Neural cell (in vitro differentiated cells): ENCODE results near the gene ENG. TPM values are rescaled to one million over a fixed set of nuclear protein-coding genes. Genes with fewer than 3 reads are reported as not detected.

Source experiments
- H2AFZ ChIP-seq: fragments of 200-600, 300-800 bp; sonication (generic), shearing (Covaris generic); 2 replicates; pipeline ENCODE4 v1.6.0; 2014; ENCODE audit warnings: low read depth, mild to moderate bottlenecking, antibody characterized with exemption, low read length, moderate library complexity
- H3F3A ChIP-seq: fragments of 200-600 bp; shearing (Covaris generic); 2 replicates; pipeline ENCODE4 v1.6.1; 2016; ENCODE audit warnings: mild to moderate bottlenecking, moderate library complexity, mixed read lengths, antibody characterized with exemption, low read length; ENCODE audit not compliant: insufficient read depth, poor library complexity, severe bottlenecking
- H3K27ac ChIP-seq: fragments of 200-600, 300-800 bp; sonication (generic), shearing (Covaris generic); 2 replicates; pipeline ENCODE4 v1.5.1; 2014; ENCODE audit warnings: mild to moderate bottlenecking, low read length, moderate library complexity
- H3K27me3 ChIP-seq: fragments of 300-800, 200-600 bp; sonication (generic), shearing (Covaris generic); 2 replicates; pipeline ENCODE4 v1.6.0; 2014; ENCODE audit warnings: mild to moderate bottlenecking, low read depth, low read length, moderate library complexity; ENCODE audit not compliant: insufficient read depth
- H3K36me3 ChIP-seq: fragments of 300-800, 200-600 bp; sonication (generic), shearing (Covaris generic); 2 replicates; pipeline ENCODE4 v1.5.1; 2014; ENCODE audit warnings: mild to moderate bottlenecking, antibody characterized with exemption, low read length, moderate library complexity; ENCODE audit not compliant: insufficient read depth
- H3K4me2 ChIP-seq: fragments of 300-800, 200-600 bp; sonication (generic), shearing (Covaris generic); 2 replicates; pipeline ENCODE4 v1.6.0; 2014; ENCODE audit warnings: mild to moderate bottlenecking, low read length
- H3K4me3 ChIP-seq: fragments of 300-800, 200-600 bp; sonication (generic), shearing (Covaris generic); 2 replicates; pipeline ENCODE4 v1.5.1; 2014; ENCODE audit warnings: mild to moderate bottlenecking, low read length, moderate library complexity
- H3K79me2 ChIP-seq: fragments of 200-600 bp; shearing (Covaris generic); replicated peaks from 2 replicates; pipeline ENCODE4 v1.6.0; 2014; ENCODE audit warnings: mild to moderate bottlenecking, low read length, moderate library complexity; ENCODE audit not compliant: insufficient read depth
- H3K9ac ChIP-seq: fragments of 300-800, 200-600 bp; sonication (generic), shearing (Covaris generic); 2 replicates; pipeline ENCODE4 v1.6.1; 2016; ENCODE audit warnings: mild to moderate bottlenecking, low read length, mixed read lengths
- H3K9me2 ChIP-seq: fragments of 200-600 bp; shearing (Covaris generic); 2 replicates; pipeline ENCODE4 v1.6.1; 2016; ENCODE audit warnings: mild to moderate bottlenecking, low read length, mixed read lengths; ENCODE audit not compliant: insufficient read depth
- H3K9me3 ChIP-seq: fragments of 200-600, 300-800 bp; sonication (generic), shearing (Covaris generic); 2 replicates; pipeline ENCODE4 v1.6.1; 2016; ENCODE audit warnings: mild to moderate bottlenecking, mixed run types, low read length, moderate library complexity, mixed read lengths
- H4K20me1 ChIP-seq: fragments of 200-600 bp; shearing (Covaris generic); 2 replicates; pipeline ENCODE4 v1.6.1; 2016; ENCODE audit warnings: mild to moderate bottlenecking, mixed run types; ENCODE audit not compliant: insufficient read depth
- CTCF ChIP-seq: fragments of 450-650 bp; IDR thresholded peaks from 2 replicates; pipeline ENCODE4 v1.5.1; 2014; ENCODE audit warnings: antibody characterized with exemption, mild to moderate bottlenecking, moderate library complexity; ENCODE audit not compliant: poor library complexity, severe bottlenecking
- EP300 ChIP-seq: fragments of 450-650 bp; conservative IDR thresholded peaks from 2 replicates; pipeline ENCODE4 v1.6.1; 2014; ENCODE audit warnings: antibody characterized with exemption, mild to moderate bottlenecking, moderate library complexity; ENCODE audit not compliant: poor library complexity, severe bottlenecking
- EZH2 ChIP-seq: fragments of 200-600, 300-800 bp; shearing (Covaris generic), sonication (generic); IDR thresholded peaks from 2 replicates; pipeline ENCODE4 v1.6.1; 2014; ENCODE audit warnings: antibody characterized with exemption, low read length, borderline replicate concordance, mild to moderate bottlenecking; ENCODE audit not compliant: insufficient read depth, poor library complexity, severe bottlenecking
- MXI1 ChIP-seq: fragments of 450-650 bp; conservative IDR thresholded peaks from 2 replicates; pipeline ENCODE4 v1.6.1; 2014; ENCODE audit warnings: antibody characterized with exemption, mild to moderate bottlenecking; ENCODE audit not compliant: poor library complexity, severe bottlenecking
- POLR2AphosphoS5 ChIP-seq: IDR thresholded peaks from 2 replicates; pipeline ENCODE4 v1.6.1; 2012
- RAD21 ChIP-seq: fragments of 450-650 bp; conservative IDR thresholded peaks from 2 replicates; pipeline ENCODE4 v1.6.1; 2014; ENCODE audit warnings: antibody characterized with exemption, mild to moderate bottlenecking, moderate library complexity
- SMC3 ChIP-seq: fragments of 450-650 bp; conservative IDR thresholded peaks from 2 replicates; pipeline ENCODE4 v1.6.1; 2014; ENCODE audit warnings: antibody characterized with exemption, mild to moderate bottlenecking, moderate library complexity; ENCODE audit not compliant: poor library complexity
- TAF1 ChIP-seq: IDR thresholded peaks from 2 replicates; pipeline ENCODE4 v1.6.1; 2012; ENCODE audit warnings: low read depth
- polyA plus RNA-seq: library from polyadenylated mRNA; depleted of rRNA; stranded (reverse); fragments of >200 nt; gene quantifications from 2 replicates; pipeline ENCODE4 v1.2.3, GENCODE V29; 2014
- TF ChIP-seq, protein P1 (sequence below): IDR thresholded peaks from 2 replicates; pipeline ENCODE4 v1.6.1; 2012; ENCODE audit warnings: borderline replicate concordance

Gene ENG
- polyA plus RNA-seq, 1 donor from 2014 or later: not detected

DNA sequence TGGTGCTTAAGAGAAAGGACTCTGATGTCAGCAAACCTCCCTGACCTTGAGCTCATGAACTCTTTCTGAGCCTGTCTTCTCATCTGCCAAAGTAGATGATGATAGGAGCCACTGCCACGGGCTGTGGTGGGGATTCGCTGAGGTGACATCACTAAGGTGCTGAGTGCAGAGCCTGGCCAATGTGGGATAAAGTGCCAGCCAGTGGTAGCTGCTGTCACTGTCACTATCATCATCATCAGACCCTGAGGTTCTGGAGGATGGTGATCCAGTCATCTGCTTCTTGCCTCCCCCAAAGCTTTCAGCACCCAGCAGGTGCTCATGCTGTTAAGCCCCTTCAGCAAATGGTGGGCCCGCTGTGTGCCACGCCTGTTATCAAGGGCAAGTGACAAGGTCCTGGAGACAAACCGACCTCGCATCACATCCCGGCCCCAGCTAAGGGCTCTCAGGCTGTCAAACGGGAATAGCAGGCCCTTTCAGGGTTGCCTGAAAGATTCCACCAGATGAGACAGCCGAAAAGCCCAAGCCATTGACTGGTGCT, 45.4 kb downstream of the ENG start:
- Histone ChIP-seq H2AFZ (no peak overlapping the region), H3K4me3 (no peak overlapping the region), H3K9ac (no peak overlapping the region), H3K27ac (no peak overlapping the region), H3K9me3 (no peaks in the 10 kb centered on the region), H3K36me3 (no peaks in the 10 kb centered on the region), H3K4me2 (no peak overlapping the region), H3K79me2 (peaks cover 2% of the 10 kb centered on the region), H3K27me3 (no peaks in the 10 kb centered on the region), H4K20me1 (no peaks in the 10 kb centered on the region), H3K9me2 (no peaks in the 10 kb centered on the region), H3F3A (no peaks in the 10 kb centered on the region)
- TF ChIP-seq, protein P1, sequence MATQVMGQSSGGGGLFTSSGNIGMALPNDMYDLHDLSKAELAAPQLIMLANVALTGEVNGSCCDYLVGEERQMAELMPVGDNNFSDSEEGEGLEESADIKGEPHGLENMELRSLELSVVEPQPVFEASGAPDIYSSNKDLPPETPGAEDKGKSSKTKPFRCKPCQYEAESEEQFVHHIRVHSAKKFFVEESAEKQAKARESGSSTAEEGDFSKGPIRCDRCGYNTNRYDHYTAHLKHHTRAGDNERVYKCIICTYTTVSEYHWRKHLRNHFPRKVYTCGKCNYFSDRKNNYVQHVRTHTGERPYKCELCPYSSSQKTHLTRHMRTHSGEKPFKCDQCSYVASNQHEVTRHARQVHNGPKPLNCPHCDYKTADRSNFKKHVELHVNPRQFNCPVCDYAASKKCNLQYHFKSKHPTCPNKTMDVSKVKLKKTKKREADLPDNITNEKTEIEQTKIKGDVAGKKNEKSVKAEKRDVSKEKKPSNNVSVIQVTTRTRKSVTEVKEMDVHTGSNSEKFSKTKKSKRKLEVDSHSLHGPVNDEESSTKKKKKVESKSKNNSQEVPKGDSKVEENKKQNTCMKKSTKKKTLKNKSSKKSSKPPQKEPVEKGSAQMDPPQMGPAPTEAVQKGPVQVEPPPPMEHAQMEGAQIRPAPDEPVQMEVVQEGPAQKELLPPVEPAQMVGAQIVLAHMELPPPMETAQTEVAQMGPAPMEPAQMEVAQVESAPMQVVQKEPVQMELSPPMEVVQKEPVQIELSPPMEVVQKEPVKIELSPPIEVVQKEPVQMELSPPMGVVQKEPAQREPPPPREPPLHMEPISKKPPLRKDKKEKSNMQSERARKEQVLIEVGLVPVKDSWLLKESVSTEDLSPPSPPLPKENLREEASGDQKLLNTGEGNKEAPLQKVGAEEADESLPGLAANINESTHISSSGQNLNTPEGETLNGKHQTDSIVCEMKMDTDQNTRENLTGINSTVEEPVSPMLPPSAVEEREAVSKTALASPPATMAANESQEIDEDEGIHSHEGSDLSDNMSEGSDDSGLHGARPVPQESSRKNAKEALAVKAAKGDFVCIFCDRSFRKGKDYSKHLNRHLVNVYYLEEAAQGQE: no peak
- no peak for TF ChIP-seq SMC3
- no peak for TF ChIP-seq EP300
- TF ChIP-seq RAD21: no peak
- TF ChIP-seq TAF1: no peak
- no peak for TF ChIP-seq POLR2AphosphoS5
- TF ChIP-seq MXI1: no peak
- no peak for TF ChIP-seq CTCF
- TF ChIP-seq EZH2: no peak

- Histone ChIP-seq H3K4me3 (no peak overlapping the region), H3K36me3 (no peaks in the 10 kb centered on the region), H3K27ac (no peak overlapping the region), H3K9me3 (no peaks in the 10 kb centered on the region), H2AFZ (no peak overlapping the region), H3K27me3 (no peaks in the 10 kb centered on the region), H3K9ac (no peak overlapping the region), H3K79me2 (peaks cover 4% of the 10 kb centered on the region), H3K4me2 (no peak overlapping the region), H3K9me2 (no peaks in the 10 kb centered on the region), H3F3A (no peaks in the 10 kb centered on the region), H4K20me1 (no peaks in the 10 kb centered on the region)
- TF ChIP-seq TAF1: no peak
- TF ChIP-seq RAD21: no peak
- no peak for TF ChIP-seq CTCF
- no peak for TF ChIP-seq MXI1
- TF ChIP-seq EP300: no peak
- TF ChIP-seq EZH2: no peak
- no peak for TF ChIP-seq SMC3
- no peak for TF ChIP-seq POLR2AphosphoS5
- TF ChIP-seq, protein P1: no peak
These were observed 46.0 kb downstream of the ENG start for GRCh38 chr9:127808347-127809001.
